GM19468 (cell line): ENCODE measurements around the gene G6PC1.
"Not testable (repeated sequence)": the region's sequence is repeated elsewhere in the genome, so short reads cannot be mapped to it uniquely, and the experiment has no call there.

Source experiments
- ATAC-seq: cut with Tn5 transposase; IDR thresholded peaks from one replicate; pipeline ENCODE4 v1.9.1; 2021; ENCODE audit warnings: mild to moderate bottlenecking, moderate library complexity, moderate number of reproducible peaks; ENCODE audit not compliant: unreplicated experiment; ENCODE audit errors: extremely low read depth

G6PC1 gene

DNA sequence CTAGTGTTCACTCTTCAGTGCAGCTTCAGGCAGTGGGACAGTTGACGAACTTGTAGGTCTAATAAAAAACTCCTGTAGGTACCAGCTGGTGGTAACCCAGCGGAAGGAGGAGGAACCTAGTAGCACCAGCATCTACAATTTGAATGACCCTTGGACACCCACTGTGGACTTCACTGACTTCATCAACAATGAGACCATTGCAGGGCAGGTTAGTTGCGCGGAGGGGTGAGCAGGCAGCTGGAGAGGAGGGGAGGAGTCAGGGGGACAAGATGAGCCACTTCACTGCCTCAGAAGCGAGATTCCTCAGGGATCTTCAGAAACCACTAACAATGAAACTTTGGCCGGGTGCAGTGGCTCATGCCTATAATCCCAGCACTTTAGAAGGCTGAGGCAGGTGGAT, 27.3 kb upstream of the G6PC1 start:
- no peak for ATAC-seq

DNA sequence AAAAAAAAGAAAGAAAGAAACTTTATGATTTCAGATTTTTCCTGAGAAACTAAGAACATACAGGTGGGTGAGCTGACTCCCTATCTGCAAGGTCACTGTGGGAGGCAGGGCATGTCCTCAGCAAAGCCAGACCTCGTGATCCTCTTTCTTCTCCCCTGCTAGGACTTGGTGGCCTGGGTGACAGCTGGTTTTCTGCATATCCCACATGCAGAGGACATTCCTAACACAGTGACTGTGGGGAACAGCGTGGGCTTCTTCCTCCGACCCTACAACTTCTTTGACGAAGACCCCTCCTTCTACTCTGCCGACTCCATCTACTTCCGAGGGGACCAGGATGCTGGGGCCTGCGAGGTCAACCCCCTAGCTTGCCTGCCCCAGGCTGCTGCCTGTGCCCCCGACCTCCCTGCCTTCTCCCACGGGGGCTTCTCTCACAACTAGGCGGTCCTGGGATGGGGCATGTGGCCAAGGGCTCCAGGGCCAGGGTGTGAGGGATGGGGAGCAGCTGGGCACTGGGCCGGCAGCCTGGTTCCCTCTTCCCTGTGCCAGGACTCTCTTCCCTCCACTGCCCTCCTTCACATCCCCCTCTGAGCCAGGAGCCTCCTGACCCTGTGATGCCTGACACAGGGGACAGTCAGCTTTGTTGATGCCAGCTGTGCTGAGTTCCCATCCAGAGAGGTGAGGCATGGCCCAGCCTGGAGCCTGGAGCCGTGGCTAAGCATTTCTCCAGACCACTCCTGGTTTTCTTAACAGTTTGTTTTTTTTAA, 26.5 kb upstream of the G6PC1 start:
- ATAC-seq: not testable (repeated sequence)

DNA sequence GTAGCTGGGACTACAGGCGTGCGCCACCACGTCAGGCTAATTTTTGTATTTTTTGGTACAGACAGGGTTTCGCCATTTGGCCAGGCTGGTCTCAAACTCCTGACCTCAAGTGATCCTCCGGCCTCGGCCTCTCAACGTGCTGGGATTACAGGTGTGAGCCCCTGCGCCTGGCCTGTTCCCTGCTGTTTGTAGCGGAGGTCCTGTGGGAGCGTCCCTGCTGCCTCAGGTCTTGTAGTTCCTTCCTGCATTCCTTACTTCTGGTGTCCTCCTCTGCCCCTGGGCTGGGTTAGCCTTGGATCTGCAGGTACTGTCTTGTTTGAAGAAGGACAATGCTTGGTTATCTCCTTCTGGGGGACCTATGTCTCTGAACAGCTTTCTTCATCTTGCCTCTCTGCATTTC, 23.6 kb upstream of the G6PC1 start:
- ATAC-seq: no peak

DNA sequence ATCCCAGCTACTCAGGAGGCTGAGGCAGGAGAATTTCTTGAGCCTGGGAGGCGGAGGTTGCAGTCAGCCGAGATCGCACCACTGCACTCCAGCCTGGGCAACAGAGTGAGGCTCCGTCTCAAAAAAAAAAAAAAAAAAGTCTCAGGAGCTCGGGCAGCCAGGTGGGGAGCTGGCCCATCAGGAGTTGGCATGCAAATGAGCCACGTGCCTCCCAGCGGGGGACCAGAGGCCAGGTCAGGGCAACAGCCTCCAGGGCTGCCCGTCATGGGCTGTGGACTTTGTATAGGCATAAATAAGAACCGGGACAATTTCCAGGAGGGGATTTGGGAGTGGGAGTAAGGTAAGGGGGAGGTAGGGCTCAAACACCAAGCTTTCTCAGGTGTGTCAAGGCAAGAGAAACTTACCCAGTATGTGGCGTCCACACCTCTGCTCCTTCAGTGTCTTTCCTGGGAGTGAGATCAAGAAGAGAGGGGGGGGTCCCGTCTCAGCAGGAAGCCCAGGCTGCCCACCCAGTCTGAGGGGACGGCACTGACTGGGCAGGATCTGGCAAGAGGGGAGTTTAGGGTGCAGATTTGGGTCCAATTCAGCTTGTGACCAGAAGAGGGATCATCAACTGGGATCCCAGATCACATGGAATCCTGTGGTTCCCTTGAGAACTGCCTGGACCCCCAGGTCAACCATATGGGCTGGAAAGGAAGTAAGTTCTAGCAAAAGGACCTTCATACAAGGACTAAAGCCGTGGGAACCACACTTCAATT, 22.3 kb upstream of the G6PC1 start:
- no peak for ATAC-seq

- ATAC-seq: no peak
Observed at GRCh38 chr17:42878924-42879595, 21.5 kb upstream of the G6PC1 start.

- no peak for ATAC-seq
Observed at GRCh38 chr17:42879596-42879985, 21.0 kb upstream of the G6PC1 start.

GRCh38 chr17:42880776-42881310, 19.8 kb upstream of the G6PC1 start:
- ATAC-seq: no peak

DNA sequence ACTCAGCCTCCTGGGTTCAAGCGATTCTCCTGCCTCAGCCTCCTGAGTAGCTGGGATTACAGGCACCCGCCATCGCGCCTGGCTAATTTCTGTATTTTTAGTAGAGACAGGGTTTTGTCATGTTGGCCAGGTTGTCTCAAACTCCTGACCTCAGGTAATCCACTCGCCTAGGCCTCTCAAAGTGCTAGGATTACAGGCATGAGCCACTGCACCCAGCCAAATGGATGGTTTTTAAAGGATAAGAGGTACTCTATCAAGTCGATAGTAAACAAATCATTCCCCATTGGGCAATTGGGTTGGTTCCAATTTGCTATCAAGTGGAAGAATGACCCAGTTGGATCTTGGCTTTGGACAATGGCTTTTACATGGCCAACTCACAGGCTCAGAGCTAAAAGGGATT, 18.9 kb upstream of the G6PC1 start:
- not testable (repeated sequence) for ATAC-seq

DNA sequence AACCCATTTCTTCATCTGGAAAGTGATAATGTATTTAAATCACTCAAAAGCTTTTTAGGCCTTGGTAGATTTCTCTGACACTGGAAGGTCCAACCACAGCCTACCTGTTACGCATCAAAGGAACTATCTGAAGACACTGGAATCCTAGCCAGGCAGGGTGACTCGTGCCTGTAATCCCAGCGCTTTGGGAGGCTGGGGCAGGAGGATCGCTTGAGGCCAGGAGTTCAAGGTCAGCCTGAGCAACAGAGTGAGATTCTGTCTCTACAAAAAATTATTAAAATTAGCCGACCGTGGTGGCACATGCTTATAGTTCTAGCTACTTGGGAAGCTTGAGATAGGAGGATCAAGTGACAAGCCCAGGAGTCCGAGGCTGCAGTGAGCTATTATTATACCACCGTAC, 18.4 kb upstream of the G6PC1 start:
- ATAC-seq: no peak

GRCh38 chr17:42883802-42884558, 16.6 kb upstream of the G6PC1 start:
- ATAC-seq: no peak

- not testable (repeated sequence) for ATAC-seq
Observed at GRCh38 chr17:42885806-42886205, 14.8 kb upstream of the G6PC1 start.

DNA sequence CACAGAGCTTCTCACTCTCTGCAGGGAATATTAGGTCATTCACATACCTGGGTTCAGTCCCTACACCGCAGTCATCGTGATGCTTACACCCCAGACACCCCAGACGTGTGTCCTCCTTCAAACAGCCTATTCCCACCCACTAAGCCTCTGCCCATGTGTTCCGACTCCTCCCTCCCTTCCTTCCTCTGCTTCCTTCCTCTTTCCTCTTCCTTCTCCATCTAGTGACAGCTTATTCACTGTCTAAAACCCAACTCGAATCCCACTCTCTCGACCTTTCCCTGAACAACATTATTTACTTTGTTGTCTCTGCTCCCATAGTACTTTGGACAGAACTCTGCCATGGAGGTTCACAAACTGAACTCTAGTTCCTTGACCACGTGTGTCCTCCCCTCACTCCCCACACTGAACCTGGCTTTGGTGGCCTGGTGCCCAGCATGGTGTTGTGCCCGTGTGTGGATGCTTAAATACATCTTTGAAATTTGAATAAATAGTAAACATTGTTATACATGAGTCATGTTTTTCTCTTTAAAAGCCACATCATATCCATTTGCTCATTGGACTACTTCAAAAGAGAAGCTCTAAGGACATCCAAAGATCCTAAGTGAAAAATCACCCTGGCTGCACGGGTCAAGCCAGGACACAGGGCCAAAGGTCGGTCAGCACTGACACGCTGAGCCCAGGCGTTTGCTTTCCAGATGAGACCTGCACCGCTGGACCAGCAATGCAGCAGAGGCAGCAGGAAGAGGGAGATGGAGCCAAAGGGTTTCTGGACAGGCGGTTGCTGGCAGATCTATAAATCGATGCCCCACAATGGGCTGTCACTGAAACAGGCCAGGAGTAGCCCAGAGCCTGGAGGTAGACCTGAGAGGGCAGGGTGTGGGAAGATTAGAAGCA, 14.1 kb upstream of the G6PC1 start:
- no peak for ATAC-seq

DNA sequence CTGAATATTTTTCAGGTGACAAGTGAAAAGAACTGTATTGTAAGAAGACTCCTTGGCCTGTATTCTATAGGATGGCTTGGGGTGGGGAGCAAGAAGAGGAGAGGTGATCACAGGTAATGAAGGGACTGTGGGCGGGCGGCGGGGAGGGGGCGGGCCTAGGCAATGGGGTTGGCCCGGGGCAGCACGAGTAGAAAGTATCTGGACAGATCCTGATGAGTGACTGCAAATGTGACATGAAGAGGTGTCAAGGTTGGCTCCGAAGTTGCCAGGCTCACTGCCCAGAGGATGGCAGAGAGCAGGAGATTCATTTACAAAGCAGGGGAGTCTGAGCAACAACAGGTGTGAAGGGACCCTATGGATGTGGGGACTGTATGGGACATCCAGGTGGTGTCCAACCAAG, 10.8 kb upstream of the G6PC1 start:
- ATAC-seq: no peak

GRCh38 chr17:42891539-42892152, 9.0 kb upstream of the G6PC1 start:
- ATAC-seq: no peak

DNA sequence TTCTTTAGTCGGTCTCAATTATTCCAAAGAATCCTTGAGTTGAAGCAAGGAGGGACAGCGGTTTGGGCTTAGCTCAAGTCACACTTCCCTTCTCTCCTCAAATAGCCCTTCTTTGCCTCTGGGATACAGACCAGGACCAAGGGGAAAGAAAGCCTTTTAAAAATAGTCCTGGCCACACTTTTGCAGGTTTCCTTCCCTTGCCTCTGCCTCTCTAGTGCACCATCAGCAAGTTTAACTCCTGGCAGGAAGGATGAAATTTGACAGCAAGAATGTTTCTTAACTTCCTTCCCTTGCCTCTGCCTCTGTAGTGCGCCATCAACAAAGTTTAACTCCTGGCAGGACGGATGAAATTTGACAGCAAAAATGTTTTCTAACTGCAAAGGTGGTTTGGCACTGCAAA, 7.2 kb upstream of the G6PC1 start:
- ATAC-seq: no peak

- no peak for ATAC-seq
Observed at GRCh38 chr17:42894283-42895184, 6.1 kb upstream of the G6PC1 start.

DNA sequence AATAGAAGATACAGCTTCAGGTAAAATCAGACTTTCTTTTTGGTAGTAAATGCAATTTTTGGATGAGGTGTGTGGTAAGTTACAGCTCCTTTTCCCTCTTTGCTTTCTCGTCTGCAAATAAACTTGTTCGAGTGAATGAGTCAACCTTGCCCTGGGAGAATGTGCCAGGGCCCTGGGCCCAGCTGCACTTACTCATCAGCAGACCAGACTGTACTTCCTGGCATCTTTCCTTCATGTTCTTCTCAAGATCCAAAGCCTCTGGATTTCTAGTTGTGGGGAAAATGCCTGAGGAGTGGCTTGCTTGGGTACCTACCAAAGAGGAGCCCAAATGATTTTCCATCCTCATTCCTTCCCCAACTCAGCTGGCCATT, 5.4 kb upstream of the G6PC1 start:
- no peak for ATAC-seq
